Endodermal cell (in vitro differentiated cells): Measurements from ENCODE around the gene PFDN1. TPM values are rescaled to one million over a fixed set of nuclear protein-coding genes. Genes with fewer than 3 reads are reported as not detected.

ENCODE experiments used
- DNase-seq: peaks from one replicate; pipeline ENCODE4 v3.0.0-alpha.2; 2017
- H3K27ac ChIP-seq: 2 replicates; pipeline ENCODE4 v1.5.1; 2013; ENCODE audit warnings: mild to moderate bottlenecking, low read depth, low read length, moderate library complexity
- H3K27me3 ChIP-seq: 2 replicates; pipeline ENCODE4 v1.6.1; 2013; ENCODE audit warnings: mild to moderate bottlenecking, low read length, moderate library complexity; ENCODE audit not compliant: insufficient read depth, control insufficient read depth, poor library complexity, severe bottlenecking
- H3K36me3 ChIP-seq: 2 replicates; pipeline ENCODE4 v1.7.0; 2013; ENCODE audit warnings: mild to moderate bottlenecking, low read length, moderate library complexity; ENCODE audit not compliant: control insufficient read depth, insufficient read depth
- H3K4me1 ChIP-seq: one replicate; pipeline ENCODE4 v1.7.0; 2013; ENCODE audit warnings: low read length; ENCODE audit not compliant: control insufficient read depth, insufficient read depth
- H3K4me3 ChIP-seq: 2 replicates; pipeline ENCODE4 v1.5.1; 2013; ENCODE audit warnings: mild to moderate bottlenecking, low read length, moderate library complexity
- H3K9ac ChIP-seq: 2 replicates; pipeline ENCODE4 v1.6.1; 2013; ENCODE audit warnings: mild to moderate bottlenecking, low read length, moderate library complexity; ENCODE audit not compliant: poor library complexity, severe bottlenecking; ENCODE audit errors: extremely low read depth
- H3K9me3 ChIP-seq: 2 replicates; pipeline ENCODE4 v1.6.1; 2013; ENCODE audit warnings: mild to moderate bottlenecking, low read length, moderate library complexity; ENCODE audit not compliant: control insufficient read depth
- H3K27ac Mint-ChIP-seq: 2 replicates; pipeline ENCODE4 v1.8.0; 2020; ENCODE audit warnings: mixed read lengths
- H3K27me3 Mint-ChIP-seq: 2 replicates; pipeline ENCODE4 v1.8.0; 2021; ENCODE audit warnings: mild to moderate bottlenecking, mixed read lengths; ENCODE audit not compliant: insufficient read depth
- H3K36me3 Mint-ChIP-seq: 2 replicates; pipeline ENCODE4 v1.8.0; 2020; ENCODE audit warnings: low read depth, mixed read lengths
- H3K4me1 Mint-ChIP-seq: 2 replicates; pipeline ENCODE4 v1.8.0; 2020; ENCODE audit warnings: mixed read lengths
- H3K4me3 Mint-ChIP-seq: 2 replicates; pipeline ENCODE4 v1.8.0; 2020; ENCODE audit warnings: mild to moderate bottlenecking, moderate library complexity, mixed read lengths
- H3K9me3 Mint-ChIP-seq: 2 replicates; pipeline ENCODE4 v1.8.0; 2020; ENCODE audit warnings: mild to moderate bottlenecking, mixed read lengths
- CTCF ChIP-seq: fragments of 200-600 bp; sonication (generic); conservative IDR thresholded peaks from 2 replicates; pipeline ENCODE4 v1.5.0; 2021; ENCODE audit warnings: antibody characterized with exemption, mild to moderate bottlenecking
- WGBS, 2 experiments: methylation state at CpG; one replicate each; pipeline versions ENCODE4 v1.1.5 to v1.1.7; 2013; ENCODE audit warnings: missing lambda C conversion rate in 2 of 2, mixed read lengths in 1 of 2; ENCODE audit not compliant: insufficient coverage in 1 of 2, insufficient read length in 1 of 2; 5-methylcytosine and 5-hydroxymethylcytosine counted together
- total RNA-seq, 2 donors: library from RNA; stranded (reverse); fragmentation: NEBNext Ultra II Directional in 1 of 2; extraction: Animal tissue kit (Norgen Biotek cat#: 25700) in 1 of 2; gene quantifications; 2 replicates in 1 of 2; 3 replicates in 1 of 2; pipeline ENCODE4 v1.2.1, GENCODE V29; 2021

Gene PFDN1
- total RNA-seq, 2 donors from 2014 or later, result 62.9 to 64.4 TPM

GRCh38 chr5:140244525-140245025 lies 58.3 kb downstream of the PFDN1 start:
- TF ChIP-seq CTCF, result peak; percentile 91
- Histone ChIP-seq H3K36me3 (peaks cover 30% of the 10 kb centered on the region), H3K27ac (no peak overlapping the region), H3K9me3 (no peaks in the 10 kb centered on the region), H3K27me3 (no peaks in the 10 kb centered on the region), H3K4me3 (no peak overlapping the region), H3K4me1 (no peaks in the 10 kb centered on the region), H3K9ac (no peak overlapping the region)
- H3K27ac Mint-ChIP-seq, result peak overlapping the region; percentile 55
- H3K4me3 Mint-ChIP-seq, result no peak overlapping the region
- H3K36me3 Mint-ChIP-seq, result peaks cover 22% of the 10 kb centered on the region
- no peaks in the 10 kb centered on the region for H3K27me3 Mint-ChIP-seq
- DNase-seq, result peak; percentile 98
- no peaks in the 10 kb centered on the region for H3K9me3 Mint-ChIP-seq
- peaks cover 15% of the 10 kb centered on the region for H3K4me1 Mint-ChIP-seq
- WGBS, 2 experiments, result 32 to 35% methylated on average over 14 of the region's 14 CpGs

GRCh38 chr5:140243706-140244250 lies 59.1 kb downstream of the PFDN1 start:
- peaks cover 24% of the 10 kb centered on the region for H3K36me3 ChIP-seq
- TF ChIP-seq CTCF, result no peak
- H3K4me3 ChIP-seq, result no peak overlapping the region
- no peak overlapping the region for H3K9ac ChIP-seq
- DNase-seq, result no peak
- H3K4me1 ChIP-seq, result no peaks in the 10 kb centered on the region
- no peak overlapping the region for H3K27ac Mint-ChIP-seq
- H3K4me1 Mint-ChIP-seq, result peaks cover 15% of the 10 kb centered on the region
- H3K27ac ChIP-seq, result no peak overlapping the region
- no peaks in the 10 kb centered on the region for H3K27me3 Mint-ChIP-seq
- peaks cover 16% of the 10 kb centered on the region for H3K36me3 Mint-ChIP-seq
- no peaks in the 10 kb centered on the region for H3K27me3 ChIP-seq
- 89% methylated on average over 4 of the region's 4 CpGs for WGBS, 2 experiments
- no peaks in the 10 kb centered on the region for H3K9me3 Mint-ChIP-seq
- H3K9me3 ChIP-seq, result no peaks in the 10 kb centered on the region
- no peak overlapping the region for H3K4me3 Mint-ChIP-seq

GRCh38 chr5:140242890-140243585 lies 59.9 kb downstream of the PFDN1 start:
- DNase-seq, result no peak
- TF ChIP-seq CTCF, result no peak
- no peak overlapping the region for H3K4me3 ChIP-seq
- H3K9me3 Mint-ChIP-seq, result no peaks in the 10 kb centered on the region
- no peaks in the 10 kb centered on the region for H3K9me3 ChIP-seq
- H3K4me1 ChIP-seq, result no peaks in the 10 kb centered on the region
- no peaks in the 10 kb centered on the region for H3K27me3 Mint-ChIP-seq
- H3K4me3 Mint-ChIP-seq, result no peak overlapping the region
- H3K36me3 Mint-ChIP-seq, result peaks cover 11% of the 10 kb centered on the region
- no peak overlapping the region for H3K27ac Mint-ChIP-seq
- WGBS, 2 experiments, result 88 to 90% methylated on average over 2 to 4 of the region's 4 CpGs
- H3K9ac ChIP-seq, result no peak overlapping the region
- H3K4me1 Mint-ChIP-seq, result peaks cover 15% of the 10 kb centered on the region
- no peak overlapping the region for H3K27ac ChIP-seq
- H3K27me3 ChIP-seq, result no peaks in the 10 kb centered on the region
- H3K36me3 ChIP-seq, result peaks cover 20% of the 10 kb centered on the region
